Measurements from ENCODE around the gene POLR1A.

The POLR1A gene

GRCh38 chr2:86065512-86065911 is 40.2 kb downstream of the POLR1A start:
- no peak for DNase-seq (ENCODE audit: low read depth in 2 of 3, low spot score in 1 of 3)

- no peak for DNase-seq (ENCODE audit: low read depth in 2 of 3, low spot score in 1 of 3)
Observed at GRCh38 chr2:86064006-86064405, 41.7 kb downstream of the POLR1A start.

GRCh38 chr2:86062043-86062442 is 43.6 kb downstream of the POLR1A start:
- DNase-seq (ENCODE audit: low read depth in 2 of 3, low spot score in 1 of 3), result no peak

- no peak for DNase-seq (ENCODE audit: low read depth in 2 of 3, low spot score in 1 of 3)
Observed at GRCh38 chr2:86056590-86057331, 48.9 kb downstream of the POLR1A start.

GRCh38 chr2:86055314-86055713 is 50.4 kb downstream of the POLR1A start:
- no peak for DNase-seq (ENCODE audit: low read depth in 2 of 3, low spot score in 1 of 3)

GRCh38 chr2:86054535-86055082 is 51.1 kb downstream of the POLR1A start:
- no peak for DNase-seq (ENCODE audit: low read depth in 2 of 3, low spot score in 1 of 3)

GRCh38 chr2:86053166-86053565 is 52.5 kb downstream of the POLR1A start:
- DNase-seq (ENCODE audit: low read depth in 2 of 3, low spot score in 1 of 3), result no peak

GRCh38 chr2:86052676-86053075 is 53.0 kb downstream of the POLR1A start:
- no peak for DNase-seq (ENCODE audit: low read depth in 2 of 3, low spot score in 1 of 3)

- DNase-seq (ENCODE audit: low read depth in 2 of 3, low spot score in 1 of 3), result no peak
Observed at GRCh38 chr2:86052265-86052664, 53.4 kb downstream of the POLR1A start.

GRCh38 chr2:86050301-86050700 is 55.4 kb downstream of the POLR1A start:
- DNase-seq (ENCODE audit: low read depth in 2 of 3, low spot score in 1 of 3), result no peak

- DNase-seq (ENCODE audit: low read depth in 2 of 3, low spot score in 1 of 3), result no peak
Observed at GRCh38 chr2:86049529-86049928, 56.2 kb downstream of the POLR1A start.

- no peak for DNase-seq (ENCODE audit: low read depth in 2 of 3, low spot score in 1 of 3)
Observed at GRCh38 chr2:86048888-86049287, 56.8 kb downstream of the POLR1A start.

GRCh38 chr2:86048383-86048701 is 57.3 kb downstream of the POLR1A start:
- DNase-seq (ENCODE audit: low read depth in 2 of 3, low spot score in 1 of 3), result no peak

GRCh38 chr2:86047575-86048382 is 57.9 kb downstream of the POLR1A start:
- no peak for DNase-seq (ENCODE audit: low read depth in 2 of 3, low spot score in 1 of 3)

- DNase-seq (ENCODE audit: low read depth in 2 of 3, low spot score in 1 of 3), result no peak
Observed at GRCh38 chr2:86045541-86045940, 60.1 kb downstream of the POLR1A start.

GRCh38 chr2:86044614-86045013 is 61.1 kb downstream of the POLR1A start:
- no peak for DNase-seq (ENCODE audit: low read depth in 2 of 3, low spot score in 1 of 3)

GRCh38 chr2:86044045-86044444 is 61.6 kb downstream of the POLR1A start:
- no peak for DNase-seq (ENCODE audit: low read depth in 2 of 3, low spot score in 1 of 3)

- DNase-seq (ENCODE audit: low read depth in 2 of 3, low spot score in 1 of 3), result no peak
Observed at GRCh38 chr2:86042256-86043168, 63.2 kb downstream of the POLR1A start.

GRCh38 chr2:86039963-86040655 is 65.6 kb downstream of the POLR1A start:
- no peak for DNase-seq (ENCODE audit: low read depth in 2 of 3, low spot score in 1 of 3)

GRCh38 chr2:86039178-86039962 is 66.3 kb downstream of the POLR1A start:
- DNase-seq (ENCODE audit: low read depth in 2 of 3, low spot score in 1 of 3), result no peak
